ENCODE data around the gene HK1. TPM values are rescaled to one million over a fixed set of nuclear protein-coding genes. Genes with fewer than 3 reads are reported as not detected.
"Not testable (repeated sequence)": the region's sequence is repeated elsewhere in the genome, so short reads cannot be mapped to it uniquely, and the experiment has no call there.

The HK1 gene
- total and polyA plus RNA-seq, 10 donors = 19.0 to 108 (median 63.4) TPM

- Histone ChIP-seq H3K4me1 (peaks cover 2 to 16% (median 9%) of the 10 kb centered on the region in 6 donors), H3K36me3 (no peaks in the 10 kb centered on the region), H3K9me3 (no peaks in the 10 kb centered on the region), H3K4me3 (no peak overlapping the region), H3K27ac (no peak overlapping the region), H3K27me3 (replicated peaks in 1 of 7) (no peaks in the 10 kb centered on the region)
- TF ChIP-seq POLR2A (IDR thresholded peaks at IDR 0.05) = no peak
- TF ChIP-seq CTCF (IDR thresholded peaks at IDR 0.05 in 8 of 11, conservative IDR thresholded peaks at IDR 0.05 in 3 of 11) = no peak
- no peak for TF ChIP-seq POLR2AphosphoS5 (IDR thresholded peaks at IDR 0.05)
- DNase-seq = no peak
- intact Hi-C loops (cut with DNase I; ENCODE audit: low total_unique reads) = no loop called here
- WGBS, 5 donors = 62 to 77% (median 75%) methylated on average over 4 of the region's 4 CpGs
These were observed 166.7 kb downstream of the HK1 start for GRCh38 chr10:69445041-69445440.

DNA sequence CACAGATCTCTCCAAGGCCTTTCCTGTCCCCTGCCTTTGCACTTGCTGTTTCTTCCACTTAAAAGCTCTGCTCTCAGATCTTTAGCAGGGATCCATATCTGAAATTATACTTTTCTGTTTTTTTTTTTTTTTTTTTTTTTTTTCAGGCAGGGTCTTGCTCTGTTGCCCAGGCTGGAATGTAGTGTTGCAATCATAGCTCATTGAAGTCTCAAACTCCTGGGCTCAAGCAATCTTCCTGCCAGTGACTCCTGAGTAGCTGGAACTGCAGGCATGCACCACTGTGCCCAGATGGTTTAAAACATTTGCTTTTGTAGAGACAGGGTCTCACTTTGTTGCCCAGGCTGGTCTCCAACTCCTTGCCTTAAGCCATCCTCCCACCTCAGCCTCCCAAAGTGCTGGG lies 167.9 kb downstream of the HK1 start:
- TF ChIP-seq POLR2AphosphoS5 (IDR thresholded peaks at IDR 0.05) (no peak), POLR2A (IDR thresholded peaks at IDR 0.05) (no peak), CTCF (IDR thresholded peaks at IDR 0.05 in 8 of 11, conservative IDR thresholded peaks at IDR 0.05 in 3 of 11) (no peak)
- peaks cover 13 to 28% (median 21%) of the 10 kb centered on the region in 6 donors for H3K4me1 ChIP-seq
- H3K27me3 ChIP-seq (replicated peaks in 1 of 7) = peaks cover 0 to 5% (median 0%) of the 10 kb centered on the region in 7 donors
- H3K4me3 ChIP-seq = no peak overlapping the region
- no peak for DNase-seq
- no peaks in the 10 kb centered on the region for H3K36me3 ChIP-seq
- no peaks in the 10 kb centered on the region for H3K9me3 ChIP-seq
- intact Hi-C loops (cut with DNase I; ENCODE audit: low total_unique reads) = no loop called here
- no peak overlapping the region for H3K27ac ChIP-seq

GRCh38 chr10:69446650-69447151 lies 168.4 kb downstream of the HK1 start:
- no peak for DNase-seq
- 39 to 64% (median 40%) methylated on average over 3 of the region's 3 CpGs for WGBS, 5 donors
- Histone ChIP-seq H3K9me3 (no peaks in the 10 kb centered on the region), H3K27ac (peak overlapping the region in 1 of 8 donors; percentile 0), H3K27me3 (replicated peaks in 1 of 7) (peaks cover 0 to 10% (median 3%) of the 10 kb centered on the region in 7 donors), H3K36me3 (no peaks in the 10 kb centered on the region), H3K4me3 (no peak overlapping the region), H3K4me1 (peaks cover 14 to 33% (median 25%) of the 10 kb centered on the region in 6 donors)
- TF ChIP-seq POLR2A (IDR thresholded peaks at IDR 0.05) (no peak), CTCF (IDR thresholded peaks at IDR 0.05 in 8 of 11, conservative IDR thresholded peaks at IDR 0.05 in 3 of 11) (no peak), POLR2AphosphoS5 (IDR thresholded peaks at IDR 0.05) (no peak)
- intact Hi-C loops (cut with DNase I; ENCODE audit: low total_unique reads) = no loop called here

- Histone ChIP-seq H3K4me1 (peaks cover 23 to 64% (median 50%) of the 10 kb centered on the region in 6 donors), H3K4me3 (no peak overlapping the region), H3K36me3 (no peaks in the 10 kb centered on the region), H3K27me3 (replicated peaks in 1 of 7) (peaks cover 0 to 26% (median 6%) of the 10 kb centered on the region in 7 donors), H3K27ac (peak overlapping the region; percentile 35 to 85 (median 70)), H3K9me3 (no peaks in the 10 kb centered on the region)
- WGBS, 5 donors = 0 to 16% (median 10%) methylated on average over 1 of the region's 1 CpG
- intact Hi-C loops (cut with DNase I; ENCODE audit: low total_unique reads) = no loop called here
- TF ChIP-seq POLR2AphosphoS5 (IDR thresholded peaks at IDR 0.05) (peak in 1 of 3 donors; percentile 17), POLR2A (IDR thresholded peaks at IDR 0.05) (no peak), CTCF (IDR thresholded peaks at IDR 0.05 in 8 of 11, conservative IDR thresholded peaks at IDR 0.05 in 3 of 11) (peak; percentile 12 to 75 (median 67))
- peak; percentile 72 for DNase-seq
These were observed 171.5 kb downstream of the HK1 start for GRCh38 chr10:69449841-69450240.

DNA sequence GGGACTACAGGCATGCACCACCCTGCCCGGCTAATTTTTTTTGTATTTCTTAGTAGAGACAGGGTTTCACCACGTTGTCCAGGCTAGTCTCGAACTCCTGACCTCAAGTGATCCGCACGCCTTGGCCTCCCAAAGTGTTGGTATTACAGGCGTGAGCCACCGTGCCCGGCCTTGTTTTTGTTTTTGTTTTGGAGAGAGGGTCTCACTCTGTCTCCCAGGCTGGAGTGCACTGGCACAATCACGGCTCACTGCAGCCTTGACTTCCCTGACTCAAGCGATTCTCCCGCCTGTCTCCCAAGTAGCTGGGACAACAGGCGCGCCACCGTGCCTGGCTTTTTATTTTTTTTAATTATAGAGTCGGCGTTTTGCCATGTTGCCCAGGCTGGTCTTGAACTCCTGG lies 172.1 kb downstream of the HK1 start:
- DNase-seq = peak; percentile 66
- H3K9me3 ChIP-seq; intact Hi-C loops (cut with DNase I; ENCODE audit: low total_unique reads); H3K36me3 ChIP-seq: not testable (repeated sequence)
- Histone ChIP-seq H3K27me3 (replicated peaks in 1 of 7) (peaks cover 0 to 26% (median 6%) of the 10 kb centered on the region in 7 donors), H3K4me3 (peak overlapping the region in 1 of 8 donors; percentile 80), H3K4me1 (peaks cover 23 to 70% (median 53%) of the 10 kb centered on the region in 6 donors), H3K27ac (peak overlapping the region; percentile 35 to 85 (median 70))
- WGBS, 5 donors = 69 to 85% (median 82%) methylated on average over 16 of the region's 16 CpGs
